GM21381 (cell line): ENCODE data around the gene ATP23.

Experiments
- ATAC-seq: cut with Tn5 transposase; IDR thresholded peaks from one replicate; pipeline ENCODE4 v1.9.1; 2021; ENCODE audit warnings: mild to moderate bottlenecking, moderate library complexity; ENCODE audit not compliant: unreplicated experiment

Gene ATP23

DNA sequence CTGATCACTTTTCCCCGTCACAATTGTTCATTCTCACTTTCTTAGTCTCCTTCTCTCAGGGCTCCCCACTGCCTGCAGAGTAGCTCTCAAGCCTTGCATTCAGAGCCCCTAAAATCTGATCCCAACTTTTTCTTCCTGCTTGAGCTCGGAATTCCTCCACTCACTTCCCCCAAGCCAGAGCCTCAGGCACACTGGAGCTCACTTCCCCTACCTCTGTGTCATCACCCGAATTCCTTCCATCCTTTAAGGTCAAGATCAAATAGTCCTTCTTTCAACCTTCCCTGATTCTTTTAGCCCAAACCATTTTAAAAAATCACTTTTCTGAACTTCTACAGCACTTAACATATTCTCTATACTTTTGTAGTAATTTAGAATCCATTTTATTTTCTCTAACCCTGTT lies 34.1 kb upstream of the ATP23 start:
- ATAC-seq, result no peak

DNA sequence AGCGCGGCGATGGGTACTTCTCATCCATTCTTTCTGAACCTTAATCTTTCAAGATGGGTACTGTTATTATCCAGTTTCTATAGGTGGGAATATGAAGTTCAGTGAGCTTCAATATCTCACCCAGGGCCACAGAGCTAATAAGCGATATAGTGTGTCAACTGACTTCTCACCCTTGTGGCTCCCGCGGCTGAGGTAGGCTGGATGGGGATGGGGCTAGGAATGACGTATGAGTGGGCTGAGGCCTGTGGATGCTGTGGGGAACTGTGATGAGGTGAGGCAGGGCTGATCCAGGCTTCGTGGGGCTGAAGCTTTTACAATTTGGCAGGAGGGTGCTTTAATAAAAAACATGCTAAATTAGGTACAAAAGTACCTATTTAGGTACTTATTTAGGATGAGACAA lies 32.9 kb upstream of the ATP23 start:
- no peak for ATAC-seq

DNA sequence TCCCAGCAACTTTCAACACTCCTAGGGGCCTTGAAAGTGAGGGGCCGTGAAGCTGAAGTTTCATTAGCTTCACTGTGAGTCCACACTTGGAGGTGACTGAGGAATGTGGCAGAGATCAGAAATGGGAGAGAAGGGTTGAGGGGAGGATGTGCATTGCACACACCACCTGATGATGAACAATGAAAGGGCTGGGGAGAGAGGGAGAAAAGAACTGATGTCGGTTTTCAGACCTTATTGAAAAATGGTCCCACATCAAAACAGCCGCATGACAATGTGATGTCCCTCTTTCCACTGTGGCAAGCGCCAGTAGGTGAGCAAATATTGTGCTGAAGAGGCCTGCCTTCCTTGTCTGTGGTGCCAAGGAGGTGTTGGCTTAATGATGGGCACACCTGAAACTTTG lies 32.3 kb upstream of the ATP23 start:
- no peak for ATAC-seq

DNA sequence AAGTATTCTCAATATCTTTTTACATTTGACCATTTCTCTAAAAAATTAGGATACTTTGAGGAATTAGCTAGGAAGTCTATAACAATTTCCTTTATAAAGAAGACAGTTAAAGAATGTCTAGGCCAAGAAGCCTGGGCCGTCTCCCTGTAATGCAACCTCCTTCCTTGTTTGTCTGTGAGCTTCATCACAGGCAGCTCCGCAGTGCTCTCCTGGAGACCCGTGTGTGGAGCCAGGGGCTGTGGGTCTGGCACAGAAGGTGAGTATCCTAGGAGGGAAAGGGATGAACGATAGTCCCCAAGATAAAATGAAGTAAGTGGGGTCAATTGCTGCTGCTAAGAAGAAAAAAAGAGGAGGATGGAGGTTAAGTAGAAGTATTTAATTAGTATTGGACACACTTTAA lies 31.8 kb upstream of the ATP23 start:
- no peak for ATAC-seq

DNA sequence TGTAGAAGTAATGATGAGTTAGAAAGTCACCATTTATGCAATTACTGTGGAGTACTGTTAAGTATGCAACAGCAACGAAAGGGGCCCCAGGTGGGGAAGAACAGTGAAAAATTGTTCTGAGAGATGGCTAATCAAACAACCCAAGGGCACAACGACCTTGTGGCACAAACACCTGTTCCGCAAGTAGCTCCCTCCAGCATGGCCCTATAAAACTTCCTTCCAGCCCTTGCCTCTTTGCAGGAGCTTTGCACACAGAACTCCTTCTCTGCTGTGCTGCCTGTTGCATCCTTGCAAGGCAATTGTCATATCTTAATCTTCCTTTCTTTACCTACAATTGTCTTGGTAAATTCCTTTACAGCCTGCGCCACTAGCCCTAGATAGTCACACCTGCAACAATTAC lies 23.2 kb upstream of the ATP23 start:
- no peak for ATAC-seq

DNA sequence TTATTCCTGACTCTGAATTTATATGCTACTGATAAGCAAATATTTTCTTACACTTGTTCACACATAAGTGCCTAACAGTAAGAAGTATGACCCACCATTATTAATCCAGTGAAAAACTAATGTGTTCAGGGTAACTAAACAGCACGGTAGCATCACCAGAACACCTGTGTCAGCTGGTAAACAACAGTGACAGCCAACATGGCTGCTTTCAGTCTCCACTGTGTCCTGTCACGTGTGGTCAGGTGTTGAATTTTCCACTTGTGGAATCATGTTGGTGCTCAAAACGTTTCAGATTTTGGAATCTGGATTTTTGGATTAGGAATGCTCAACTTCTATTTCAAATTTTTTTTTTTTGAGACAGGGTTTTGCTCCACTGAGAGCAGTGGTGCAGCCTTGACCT lies 14.3 kb upstream of the ATP23 start:
- no peak for ATAC-seq

DNA sequence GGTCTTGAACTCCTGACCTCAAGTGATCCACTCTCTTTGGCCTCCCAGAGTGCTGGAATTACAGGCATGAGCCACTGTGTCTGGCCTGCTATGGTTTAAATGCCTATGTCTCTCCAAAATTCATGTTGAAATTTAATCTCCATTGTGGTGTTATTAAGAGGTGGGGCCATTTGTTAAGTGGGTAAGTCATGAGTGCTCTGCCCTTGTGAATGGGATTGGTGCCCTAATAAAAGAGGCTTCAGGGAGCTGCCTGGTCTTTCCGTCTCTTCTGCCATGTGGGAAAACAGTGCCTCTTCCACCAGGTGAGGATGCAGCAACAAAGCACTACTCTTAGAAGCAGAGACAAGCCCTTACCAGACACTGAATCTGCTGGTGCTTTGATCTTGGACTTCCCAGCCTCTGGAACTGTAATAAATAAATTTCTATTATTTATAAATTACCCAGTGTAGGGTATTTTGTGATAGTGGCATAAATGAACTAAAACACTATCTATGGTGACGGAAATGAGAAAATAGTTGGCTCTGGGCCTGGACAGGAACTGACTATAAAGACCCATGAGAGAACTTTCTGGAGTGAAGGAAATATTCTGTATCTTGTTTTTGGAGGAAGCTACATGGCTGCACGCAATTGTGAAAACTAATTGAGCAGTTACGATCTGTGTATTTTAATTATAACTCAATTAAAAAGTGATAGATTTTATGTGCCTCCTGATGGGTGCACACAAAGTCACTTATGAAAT lies 12.1 kb upstream of the ATP23 start:
- no peak for ATAC-seq

DNA sequence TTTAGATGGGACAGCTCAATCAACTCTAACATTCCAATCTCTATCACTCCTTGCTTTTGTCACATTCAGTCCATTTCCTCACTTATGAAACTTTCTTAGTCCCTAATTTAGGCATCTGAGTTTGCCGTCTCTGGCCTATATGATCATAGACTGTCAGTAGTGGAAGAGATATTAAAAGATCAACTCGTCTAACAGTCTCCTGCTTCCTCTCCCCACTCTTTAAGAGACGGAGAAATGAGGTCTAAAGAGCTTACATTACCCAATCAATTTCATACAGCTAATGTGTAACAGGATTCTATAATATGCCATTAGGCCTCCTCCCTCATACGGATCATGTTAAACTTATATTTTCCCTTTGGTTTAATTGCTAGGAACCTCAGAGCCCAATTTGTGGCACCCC lies 6.5 kb upstream of the ATP23 start:
- no peak for ATAC-seq

DNA sequence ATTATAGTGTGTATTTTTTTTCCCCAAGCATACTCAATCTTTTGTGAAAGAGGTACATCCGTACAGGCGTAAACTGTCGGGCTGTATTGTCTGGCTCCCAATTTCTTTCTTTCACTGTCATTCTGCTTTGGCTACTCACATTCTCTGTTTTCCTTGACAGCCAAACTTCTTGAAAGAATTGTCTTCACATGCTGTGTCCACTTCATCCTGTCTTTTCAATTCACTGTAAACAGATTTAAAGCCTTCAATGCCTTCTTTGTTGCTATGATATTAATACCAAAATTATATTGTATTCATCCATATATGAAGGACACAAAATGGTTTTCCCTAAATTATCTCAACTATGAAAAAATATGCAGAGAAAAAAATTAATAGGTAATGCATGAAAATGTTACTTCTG lies 6.0 kb upstream of the ATP23 start:
- no peak for ATAC-seq

DNA sequence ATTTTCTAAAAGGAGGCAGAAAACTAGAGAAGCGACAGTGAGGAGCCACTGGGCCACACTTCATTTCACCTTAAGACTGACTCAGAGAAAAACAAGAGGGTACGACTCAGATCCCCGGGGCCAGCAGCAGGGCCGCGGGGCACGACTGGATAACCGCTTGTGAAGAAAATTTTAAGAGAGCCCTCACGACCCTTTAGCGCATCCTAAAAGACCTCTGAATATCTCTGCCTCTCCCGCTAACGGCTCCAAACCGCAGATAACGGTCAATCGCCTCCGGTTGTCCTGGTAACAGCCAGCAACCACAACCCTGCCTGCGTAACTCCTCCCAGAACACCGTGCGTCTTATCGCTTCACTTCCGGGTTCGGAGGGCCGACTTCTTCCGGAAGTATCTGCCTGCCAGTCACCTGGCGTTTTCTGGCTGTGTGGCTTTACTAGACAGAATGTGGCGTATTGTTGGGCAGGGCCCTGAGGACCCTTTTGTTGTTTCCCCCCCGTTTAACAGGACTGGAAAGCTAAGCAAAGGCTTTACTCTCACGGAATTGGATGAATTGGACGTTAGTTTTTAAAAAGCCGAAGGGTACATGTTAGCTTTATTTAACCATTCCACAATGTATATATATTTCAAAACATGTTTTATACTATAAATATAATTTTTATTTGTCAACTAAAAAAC lies 5.4 kb upstream of the ATP23 start:
- peak; percentile 99 for ATAC-seq

DNA sequence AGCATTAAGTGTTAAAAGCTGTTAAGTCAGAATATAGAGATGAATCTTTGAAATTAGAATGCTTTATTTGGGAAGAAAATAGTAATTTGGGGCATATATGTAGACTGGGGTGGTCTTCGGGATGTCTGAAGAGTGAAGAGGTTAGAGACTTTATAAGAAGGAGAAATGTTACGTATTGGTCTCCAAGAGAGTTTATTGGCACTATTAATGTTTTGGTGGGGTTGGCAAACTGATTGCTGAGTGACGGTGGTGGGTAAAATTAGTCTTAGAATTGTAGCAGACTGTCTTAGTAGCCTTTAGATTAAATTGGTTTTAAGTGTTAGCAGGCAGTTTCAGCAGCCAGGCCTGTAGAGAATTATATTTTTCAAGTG lies 4.9 kb upstream of the ATP23 start:
- no peak for ATAC-seq

DNA sequence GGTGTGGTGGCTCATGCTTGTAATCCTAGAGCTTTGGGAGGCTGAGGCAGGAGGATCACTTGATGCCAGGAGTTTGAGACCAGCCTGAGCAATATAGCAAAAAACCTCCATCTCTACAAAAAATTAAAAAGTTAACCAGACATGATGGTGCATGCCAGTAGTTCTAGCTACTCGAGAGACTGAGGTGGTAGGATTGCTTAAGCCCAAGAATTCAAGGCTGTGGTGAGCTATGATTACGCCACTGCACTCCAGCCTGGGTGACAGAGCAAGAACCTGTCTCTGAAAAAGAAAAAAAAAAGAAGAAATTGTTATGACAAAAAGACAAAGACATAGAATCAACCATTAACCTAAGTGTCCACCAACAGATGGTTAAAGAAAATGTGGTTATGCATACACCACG lies 2.1 kb upstream of the ATP23 start:
- ATAC-seq, result no peak

DNA sequence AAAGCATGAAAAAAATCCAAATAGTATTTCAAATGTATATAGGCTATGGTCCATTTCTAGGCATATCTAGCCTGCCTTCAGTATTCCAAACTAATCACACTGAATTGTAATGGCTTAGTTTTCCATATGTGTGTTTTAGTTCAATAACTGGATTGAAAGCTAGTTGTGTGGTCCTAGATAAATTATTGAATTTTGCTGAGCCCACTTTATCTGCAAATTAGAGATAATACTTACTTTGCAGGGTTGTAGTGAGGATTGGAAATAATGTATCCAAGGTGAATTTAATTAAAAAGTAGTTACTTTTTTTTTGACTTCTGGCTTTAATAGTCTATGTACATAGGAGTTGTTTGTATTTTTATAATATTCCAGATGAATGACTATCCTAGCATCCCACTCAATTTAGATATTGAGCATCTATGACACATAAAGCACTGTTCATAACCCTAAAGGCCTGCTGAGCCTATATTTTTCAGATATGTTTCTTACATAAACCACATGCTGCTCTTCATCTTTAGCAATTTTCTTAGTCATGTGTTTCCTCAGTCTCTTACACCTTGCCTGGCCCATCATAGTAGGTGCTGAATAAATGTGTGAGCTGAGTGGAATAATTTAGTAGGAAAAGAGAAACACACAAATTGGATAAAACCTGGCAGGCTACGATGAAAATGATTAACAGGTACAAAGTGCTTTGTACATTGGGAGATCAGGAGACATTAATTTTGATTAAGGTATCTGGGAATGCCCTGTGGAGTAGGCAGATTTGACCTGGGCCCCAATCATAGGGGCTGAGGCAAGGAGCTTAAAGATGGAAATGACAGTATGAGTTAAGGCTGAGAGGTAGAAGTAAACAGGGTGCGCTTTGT lies 1.1 kb upstream of the ATP23 start:
- ATAC-seq, result no peak

DNA sequence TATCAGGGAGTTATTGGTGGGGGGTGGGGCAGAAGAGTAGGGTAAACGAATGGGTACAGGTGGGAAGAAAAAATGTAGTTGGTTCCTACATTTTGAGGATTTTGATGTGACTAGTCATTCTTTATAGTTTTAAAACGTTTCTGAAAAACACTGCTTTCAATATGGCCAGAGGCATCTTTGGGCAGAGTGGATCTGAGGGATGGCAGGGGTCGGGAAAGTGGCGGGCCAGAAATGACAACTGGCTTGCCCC lies 527 bp upstream of the ATP23 start:
- no peak for ATAC-seq

DNA sequence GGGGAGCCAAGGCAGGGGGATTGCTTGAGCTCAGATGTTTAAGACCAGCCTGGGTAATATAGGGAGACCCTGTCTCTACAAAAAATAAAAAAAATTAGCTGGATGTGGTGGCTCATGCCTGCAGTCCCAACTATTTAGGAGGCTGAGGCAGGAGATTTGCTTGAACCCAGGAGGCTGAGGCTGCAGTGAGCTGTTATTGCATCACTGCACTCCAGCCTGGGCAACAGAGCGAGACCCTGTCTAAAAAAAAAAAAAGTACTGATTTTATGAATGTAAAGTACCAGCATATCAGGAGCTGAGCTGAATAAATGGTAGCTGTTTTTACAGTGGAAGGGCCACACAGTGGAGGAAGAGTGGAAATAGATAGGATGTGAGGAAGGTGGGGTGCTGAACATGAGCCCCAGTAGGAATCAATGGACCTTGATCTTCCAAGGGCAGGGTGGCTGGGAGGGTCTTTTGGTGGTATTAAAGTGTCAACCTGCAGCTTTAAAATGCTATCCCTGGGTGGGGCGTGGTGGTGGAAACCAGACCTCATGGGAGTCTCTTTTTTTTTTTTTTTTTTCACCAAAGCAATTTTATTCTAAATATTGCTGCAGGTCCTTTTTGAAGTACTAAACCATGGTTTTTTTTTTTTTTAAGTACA lies 2.2 kb downstream of the ATP23 start:
- no peak for ATAC-seq

DNA sequence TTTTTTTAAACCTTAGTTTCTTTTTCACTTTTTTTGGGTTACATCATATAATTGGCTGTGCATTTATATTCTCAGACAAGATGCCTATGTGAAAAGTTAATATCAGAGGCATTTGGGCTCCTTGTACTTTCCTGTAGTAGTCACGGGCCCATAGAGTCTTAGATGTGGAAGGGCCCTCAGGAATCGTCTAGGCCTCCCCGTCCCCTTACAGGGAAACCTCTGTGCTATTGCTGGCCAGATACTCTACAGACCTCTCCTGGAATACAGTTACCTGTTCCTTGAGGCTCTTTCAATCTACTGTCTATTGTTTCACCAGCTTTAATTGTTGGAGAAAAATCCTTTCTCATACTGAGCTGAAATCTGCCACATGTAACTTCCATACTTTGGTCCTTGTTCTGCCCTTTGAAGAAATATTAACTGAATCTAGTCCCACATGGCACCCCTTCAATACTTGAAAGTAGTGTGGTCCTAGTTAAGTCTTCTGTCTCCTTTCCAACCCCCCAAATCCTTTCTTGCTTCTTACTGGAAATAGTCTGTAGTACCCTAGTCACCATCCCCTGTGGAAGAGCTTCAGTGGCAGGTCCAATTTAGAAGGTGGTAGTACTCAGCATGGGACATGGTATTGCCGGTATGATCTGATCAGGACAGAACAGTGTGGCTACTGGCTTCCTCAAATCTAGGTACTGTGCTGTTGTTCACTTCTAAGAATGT lies 3.1 kb downstream of the ATP23 start:
- no peak for ATAC-seq

DNA sequence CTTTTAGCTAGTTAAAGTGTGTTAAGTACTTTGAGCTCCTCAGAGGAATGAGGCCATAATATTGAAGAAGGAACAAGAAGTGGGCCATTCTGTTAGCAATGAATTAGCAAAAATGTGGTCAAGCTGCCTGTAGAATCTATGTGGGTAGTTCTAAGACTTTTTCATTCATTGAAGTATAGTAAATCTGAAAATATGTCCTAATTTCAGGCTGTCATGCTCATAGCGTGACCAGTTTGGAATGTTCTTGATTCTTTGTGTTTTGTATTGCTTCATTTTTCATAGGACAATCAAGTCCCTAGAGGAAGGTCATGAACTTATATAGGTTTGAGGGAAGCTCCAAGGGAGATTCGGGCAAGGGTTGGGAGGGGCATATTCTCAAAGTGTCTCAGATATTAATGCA lies 11.4 kb downstream of the ATP23 start:
- no peak for ATAC-seq

DNA sequence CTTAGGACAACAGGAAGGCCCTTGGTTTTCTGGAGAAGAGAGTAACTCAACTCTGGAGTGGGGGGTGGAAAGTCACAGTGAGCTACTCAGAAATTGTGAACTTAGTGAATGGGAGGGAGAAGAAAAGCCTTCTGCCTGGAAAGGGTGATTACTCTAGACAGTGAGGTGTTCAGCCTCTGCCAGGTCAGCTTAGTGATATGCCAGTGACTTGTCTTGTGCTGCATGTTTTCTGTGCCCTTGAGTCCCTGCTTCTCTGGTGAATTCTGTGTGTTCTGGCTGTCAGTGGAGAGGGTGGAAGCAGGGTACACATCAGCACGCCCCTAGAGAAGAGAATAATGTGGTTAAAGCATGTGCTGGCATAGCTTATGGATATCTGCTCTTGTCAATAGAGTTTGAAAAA lies 13.4 kb downstream of the ATP23 start:
- no peak for ATAC-seq

DNA sequence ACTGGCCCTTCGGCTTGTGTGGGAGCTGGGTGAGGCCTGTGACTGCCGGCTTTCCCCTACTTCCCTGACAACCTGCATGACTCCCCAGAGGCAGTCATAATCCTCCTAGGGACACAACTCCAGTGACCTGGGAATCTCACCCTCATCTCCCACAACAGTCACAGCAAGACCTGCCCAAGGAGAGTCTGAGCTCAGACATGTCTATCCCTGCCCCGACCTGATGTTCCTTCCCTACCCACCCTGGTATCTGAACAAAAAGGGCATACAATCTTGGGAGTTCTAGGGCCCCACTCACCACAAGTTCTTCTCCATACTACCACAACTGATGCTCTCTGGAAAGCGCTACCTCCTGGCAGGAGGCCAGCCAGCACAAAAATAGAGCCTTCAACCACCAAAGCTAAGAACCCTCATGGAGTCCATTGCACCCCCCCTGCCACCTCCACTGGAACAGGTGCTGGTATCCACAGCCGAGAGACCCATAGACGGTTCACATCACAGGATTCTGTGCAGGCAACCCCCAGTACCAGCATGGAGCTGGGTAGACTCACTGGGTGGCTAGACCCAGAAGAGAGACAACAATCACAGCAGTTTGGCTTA lies 16.8 kb downstream of the ATP23 start:
- ATAC-seq, result no peak

DNA sequence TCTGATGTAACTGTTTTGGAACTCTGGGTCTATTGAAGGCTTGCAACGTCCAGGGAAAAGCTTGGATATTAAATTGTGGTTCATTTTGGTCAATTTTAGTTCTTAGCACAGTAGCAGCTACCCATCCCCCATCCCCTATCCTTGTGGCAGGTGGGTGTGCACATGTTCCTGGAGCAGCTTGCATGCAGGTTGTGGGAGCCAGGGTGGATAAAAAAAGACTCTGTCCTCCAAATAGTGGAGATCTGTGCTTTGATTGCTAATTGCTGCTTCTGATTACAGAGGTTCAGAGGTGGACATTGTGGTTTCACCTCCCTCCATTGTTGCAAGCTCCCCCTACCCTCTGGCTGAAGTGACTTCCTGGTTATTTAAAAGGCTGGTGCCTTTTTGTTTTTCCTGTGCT lies 23.1 kb downstream of the ATP23 start:
- ATAC-seq, result no peak

DNA sequence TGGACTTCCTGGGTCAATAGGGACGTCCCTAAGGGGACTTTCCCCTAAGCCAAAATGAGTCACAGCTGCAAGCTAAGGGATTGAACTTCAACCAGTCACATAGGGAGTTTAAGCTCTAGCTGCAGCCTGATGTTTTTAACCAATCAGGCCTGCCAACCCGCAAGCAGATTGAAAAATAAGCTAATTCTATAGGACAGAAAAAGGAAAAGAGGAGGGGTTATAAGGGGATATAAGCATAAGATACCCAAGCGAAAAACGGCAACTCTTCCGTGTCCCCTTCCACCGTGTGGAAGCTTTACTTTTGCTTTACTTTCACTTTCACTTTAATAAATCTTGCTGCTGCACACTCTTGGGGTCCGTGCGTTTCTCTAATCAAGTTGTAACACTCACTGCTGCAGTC lies 24.4 kb downstream of the ATP23 start:
- no peak for ATAC-seq
